Endothelial cell of umbilical vein (primary cell): ENCODE data around the gene DYNLL2. TPM values are rescaled to one million over a fixed set of nuclear protein-coding genes. Genes with fewer than 3 reads are reported as not detected.

Source experiments
- BruUV-seq: library from RNA; stranded (reverse); fragments of 400-500 nt; replicated peaks from 2 replicates; lab custom pipeline; 2021; lab: Mats Ljungman, UMichigan
- CTCF ChIA-PET: fragments of 300-600, 350-600 bp; sonication (Branson Sonifier 250); formaldehyde crosslinking; loops from one replicate; lab custom pipeline; 2021; ENCODE audit warnings: antibody characterized with exemption, inconsistent platforms; lab: Charles Lee
- POLR2A ChIA-PET: fragments of 300-600, 350-600 bp; sonication (Branson Sonifier 250); formaldehyde crosslinking; loops from one replicate; lab custom pipeline; 2021; ENCODE audit warnings: antibody characterized with exemption, inconsistent platforms; lab: Charles Lee
- DNase-seq: peaks from one replicate; pipeline ENCODE4 v3.0.0-alpha.2; 2011; ENCODE audit warnings: low read depth, low spot score
- FAIRE-seq: peaks from 2 replicates; lab custom pipeline; 2011; peaks lifted over from hg19 to GRCh38; lab: Jason Lieb, UNC
- H2AFZ ChIP-seq: 2 replicates; pipeline ENCODE4 v1.6.0; 2012; ENCODE audit warnings: low read depth, low read length, control low read depth, inconsistent platforms
- H3K27ac ChIP-seq: 2 replicates; pipeline ENCODE4 v1.5.1; 2011; ENCODE audit warnings: low read depth, mild to moderate bottlenecking, control low read depth, low read length, moderate library complexity; ENCODE audit not compliant: insufficient read depth
- H3K27me3 ChIP-seq, 2 experiments: 2 replicates each; pipeline versions ENCODE4 v1.6.0 to v1.6.1; 2011; ENCODE audit warnings: low read length in 2 of 2, mixed read lengths in 1 of 2; ENCODE audit not compliant: control insufficient read depth in 2 of 2, insufficient read depth in 2 of 2
- H3K36me3 ChIP-seq, 2 experiments: 2 replicates in 1 of 2; 3 replicates in 1 of 2; pipeline ENCODE4 v1.5.1; 2011; ENCODE audit warnings: low read length in 2 of 2, mild to moderate bottlenecking in 1 of 2, moderate library complexity in 1 of 2; ENCODE audit not compliant: control insufficient read depth in 2 of 2, insufficient read depth in 2 of 2; ENCODE audit errors: extremely low read depth in 1 of 2
- H3K4me1 ChIP-seq: 3 replicates; pipeline ENCODE4 v1.5.1; 2011; ENCODE audit warnings: mild to moderate bottlenecking, low read length; ENCODE audit not compliant: control insufficient read depth, insufficient read depth; ENCODE audit errors: extremely low read depth
- H3K4me2 ChIP-seq: 2 replicates; pipeline ENCODE4 v1.6.1; 2011; ENCODE audit warnings: low read length, control low read depth, mixed read lengths; ENCODE audit not compliant: insufficient read depth
- H3K4me3 ChIP-seq, 3 experiments: fragments of 200-600 bp in 1 of 3; sonication (generic), shearing (Covaris generic) in 1 of 3; replicated peaks in 1 of 3; 2 replicates each; pipeline ENCODE4 v1.5.1; 2011 to 2016; ENCODE audit warnings: control low read depth in 3 of 3, low read length in 3 of 3, mild to moderate bottlenecking in 2 of 3, inconsistent platforms in 1 of 3, low read depth in 1 of 3, moderate library complexity in 1 of 3; ENCODE audit not compliant: insufficient read depth in 1 of 3
- H3K79me2 ChIP-seq: 2 replicates; pipeline ENCODE4 v1.6.0; 2012; ENCODE audit warnings: low read length, inconsistent platforms; ENCODE audit not compliant: control insufficient read depth, insufficient read depth
- H3K9ac ChIP-seq: replicated peaks from 2 replicates; pipeline ENCODE3; 2011; ENCODE audit warnings: low read length, control low read depth; ENCODE audit not compliant: insufficient read depth; ENCODE audit errors: extremely low read depth
- H3K9me1 ChIP-seq: replicated peaks from 3 replicates; pipeline ENCODE4 v1.6.0; 2011; ENCODE audit warnings: mild to moderate bottlenecking, low read length; ENCODE audit not compliant: control insufficient read depth, insufficient read depth; ENCODE audit errors: extremely low read depth
- H3K9me3 ChIP-seq: replicated peaks from 2 replicates; pipeline ENCODE4 v1.5.1; 2012; ENCODE audit warnings: low read length, inconsistent platforms; ENCODE audit not compliant: control insufficient read depth, insufficient read depth
- H4K20me1 ChIP-seq: replicated peaks from 2 replicates; pipeline ENCODE3; 2011; ENCODE audit warnings: mild to moderate bottlenecking, low read length; ENCODE audit not compliant: control insufficient read depth, insufficient read depth; ENCODE audit errors: extremely low read depth
- EZH2 ChIP-seq: IDR thresholded peaks from 2 replicates; pipeline ENCODE4 v1.6.1; 2012; ENCODE audit warnings: borderline replicate concordance, low read depth, mild to moderate bottlenecking, moderate library complexity, low read length, inconsistent platforms; ENCODE audit not compliant: severe bottlenecking
- FOS ChIP-seq: IDR thresholded peaks from 2 replicates; pipeline ENCODE4 v1.6.1; 2011; ENCODE audit warnings: mild to moderate bottlenecking, low read length, moderate library complexity, borderline replicate concordance; ENCODE audit not compliant: insufficient read depth
- GATA2 ChIP-seq: IDR thresholded peaks from 2 replicates; pipeline ENCODE4 v1.7.0; 2011; ENCODE audit warnings: low read depth, mild to moderate bottlenecking, moderate library complexity, mixed read lengths, low read length; ENCODE audit not compliant: insufficient read length, insufficient read depth
- JUN ChIP-seq: IDR thresholded peaks from 2 replicates; pipeline ENCODE4 v1.6.1; 2011; ENCODE audit warnings: borderline replicate concordance, low read depth; ENCODE audit not compliant: insufficient read length, insufficient read depth
- MYC ChIP-seq: IDR thresholded peaks from one replicate; pipeline ENCODE4 v1.6.1; 2011; ENCODE audit warnings: mild to moderate bottlenecking, low read depth, low read length
- POLR2AphosphoS5 ChIP-seq: IDR thresholded peaks from 2 replicates; pipeline ENCODE4 v1.6.1; 2012; ENCODE audit warnings: low read depth, mild to moderate bottlenecking, control low read depth, low read length, moderate library complexity; ENCODE audit not compliant: insufficient read depth
- dilution Hi-C: fragments of 300-500 bp; cut with MboI; formaldehyde crosslinking; loops from one replicate; pipeline ENCODE4 v1.15.0; 2019; ENCODE audit warnings: low sequenced_read_pairs; ENCODE audit not compliant: extremely low pct_ligation_motif_present
- intact Hi-C: fragments of 100-400 bp; cut with micrococcal nuclease; formaldehyde crosslinking; loops from one replicate; pipeline ENCODE4 v1.10.0; 2022
- polyA plus RNA-seq, 4 experiments: library from polyadenylated mRNA; depleted of rRNA in 3 of 4; stranded (reverse) in 3 of 4; unstranded in 1 of 4; fragments of >200 nt; gene quantifications; 2 replicates each; pipeline versions ENCODE4 v1.2.1 to v1.2.3, GENCODE V29; 2011 to 2012; ENCODE audit warnings: missing spikeins in 1 of 4
- total RNA-seq: library from RNA; stranded (reverse); gene quantifications from 2 replicates; pipeline ENCODE4 v1.2.3, GENCODE V29; 2021
- TF ChIP-seq, protein P1 (sequence below): IDR thresholded peaks from 2 replicates; pipeline ENCODE4 v1.6.1; 2011; ENCODE audit not compliant: insufficient read depth, insufficient read length
- TF ChIP-seq, protein P2 (sequence below), 2 donors: IDR thresholded peaks; 1 replicate in 1 of 2; 2 replicates in 1 of 2; pipeline ENCODE4 v1.5.1; 2011; ENCODE audit warnings: low read length in 2 of 2, mild to moderate bottlenecking in 2 of 2, moderate library complexity in 2 of 2, control low read depth in 1 of 2, inconsistent platforms in 1 of 2, low read depth in 1 of 2; ENCODE audit not compliant: insufficient read depth in 1 of 2; ENCODE audit errors: extremely low read depth in 1 of 2

The DYNLL2 gene
- total and polyA plus RNA-seq, 2 donors (not counting 3 experiments of a cell fraction or from before 2014, with no cell fraction given), result 7.4 to 19.0 TPM

DNA sequence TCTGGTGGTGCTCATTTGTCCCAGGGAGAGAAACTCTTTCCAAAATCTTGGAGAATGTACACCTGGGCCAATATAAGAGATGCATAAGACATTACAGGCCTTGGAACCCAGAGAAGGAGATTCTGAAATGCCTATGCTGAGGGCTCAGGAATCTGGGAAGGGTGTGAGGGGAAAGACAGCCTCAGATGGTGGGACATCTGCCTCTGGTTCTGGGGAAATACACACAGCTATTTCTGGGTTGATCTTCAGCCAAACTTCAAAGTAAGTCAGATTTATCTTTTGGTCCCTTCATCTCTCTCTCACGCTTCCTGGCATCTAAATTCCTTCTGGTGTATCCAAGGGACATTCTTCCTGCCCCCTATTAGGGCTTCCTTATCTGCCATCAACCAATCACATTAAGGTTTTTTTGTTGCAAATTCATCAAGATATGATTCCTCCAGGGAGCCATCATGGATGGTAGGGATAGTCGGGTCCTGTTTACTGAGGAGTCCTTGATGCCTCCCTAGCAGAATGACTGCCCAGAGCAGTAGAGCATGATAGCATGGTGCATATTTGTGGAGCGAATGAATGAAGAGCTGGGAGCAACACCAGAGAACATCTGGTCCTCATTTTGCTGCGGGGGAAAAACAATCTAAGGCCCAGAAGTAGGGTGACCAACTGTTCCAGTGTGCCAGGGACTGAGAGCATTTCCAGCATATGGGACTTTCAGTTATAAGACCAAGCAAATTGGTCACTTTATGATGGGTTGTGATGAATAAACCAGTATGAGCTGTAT lies 35.7 kb upstream of the DYNLL2 start:
- TF ChIP-seq, protein P1, sequence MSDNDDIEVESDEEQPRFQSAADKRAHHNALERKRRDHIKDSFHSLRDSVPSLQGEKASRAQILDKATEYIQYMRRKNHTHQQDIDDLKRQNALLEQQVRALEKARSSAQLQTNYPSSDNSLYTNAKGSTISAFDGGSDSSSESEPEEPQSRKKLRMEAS, result no peak
- TF ChIP-seq FOS (no peak), POLR2AphosphoS5 (no peak), MYC (no peak), JUN (no peak), GATA2 (no peak), EZH2 (no peak)
- TF ChIP-seq, protein P2, sequence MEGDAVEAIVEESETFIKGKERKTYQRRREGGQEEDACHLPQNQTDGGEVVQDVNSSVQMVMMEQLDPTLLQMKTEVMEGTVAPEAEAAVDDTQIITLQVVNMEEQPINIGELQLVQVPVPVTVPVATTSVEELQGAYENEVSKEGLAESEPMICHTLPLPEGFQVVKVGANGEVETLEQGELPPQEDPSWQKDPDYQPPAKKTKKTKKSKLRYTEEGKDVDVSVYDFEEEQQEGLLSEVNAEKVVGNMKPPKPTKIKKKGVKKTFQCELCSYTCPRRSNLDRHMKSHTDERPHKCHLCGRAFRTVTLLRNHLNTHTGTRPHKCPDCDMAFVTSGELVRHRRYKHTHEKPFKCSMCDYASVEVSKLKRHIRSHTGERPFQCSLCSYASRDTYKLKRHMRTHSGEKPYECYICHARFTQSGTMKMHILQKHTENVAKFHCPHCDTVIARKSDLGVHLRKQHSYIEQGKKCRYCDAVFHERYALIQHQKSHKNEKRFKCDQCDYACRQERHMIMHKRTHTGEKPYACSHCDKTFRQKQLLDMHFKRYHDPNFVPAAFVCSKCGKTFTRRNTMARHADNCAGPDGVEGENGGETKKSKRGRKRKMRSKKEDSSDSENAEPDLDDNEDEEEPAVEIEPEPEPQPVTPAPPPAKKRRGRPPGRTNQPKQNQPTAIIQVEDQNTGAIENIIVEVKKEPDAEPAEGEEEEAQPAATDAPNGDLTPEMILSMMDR (IDR thresholded peaks at IDR 0.05; ENCODE audit: extremely low read depth in 1 of 2, insufficient read depth in 1 of 2, low read depth in 1 of 2, low read length in 2 of 2), result no peak
- no peak overlapping the region for H3K4me3 ChIP-seq
- intact Hi-C loops, result no loop called here
- no peak overlapping the region for H2AFZ ChIP-seq
- no peaks in the 10 kb centered on the region for H3K9me1 ChIP-seq
- FAIRE-seq (no peak), DNase-seq (no peak)
- H3K27ac ChIP-seq, result no peak overlapping the region
- ChIA-PET CTCF (interaction anchor here (0.5 kb wide), 1 partner anchor 11 kb away, joined by 3 read pairs; no protein-coding TSS in a partner anchor), POLR2A (no interaction called here)
- no peaks in the 10 kb centered on the region for H3K9me3 ChIP-seq
- no peak overlapping the region for H3K4me2 ChIP-seq
- no peaks in the 10 kb centered on the region for H3K4me1 ChIP-seq
- BruUV-seq, result no TSS peak
- H3K36me3 ChIP-seq, result no peaks in the 10 kb centered on the region
- peaks cover 11 to 17% of the 10 kb centered on the region in 2 experiments for H3K27me3 ChIP-seq
- H3K79me2 ChIP-seq, result no peaks in the 10 kb centered on the region
- no peaks in the 10 kb centered on the region for H4K20me1 ChIP-seq
- dilution Hi-C loops, result no loop called here
- no peak overlapping the region for H3K9ac ChIP-seq
